ENCODE data around the gene PLA2G2D. TPM values are rescaled to one million over a fixed set of nuclear protein-coding genes. Genes with fewer than 3 reads are reported as not detected.
A peak's percentile ranks its signal among the peaks of the same experiment; 100 is the strongest.

The PLA2G2D gene
- total and polyA plus RNA-seq, 2 donors (not counting 1 experiment from before 2014, with no cell fraction given), result not detected

DNA sequence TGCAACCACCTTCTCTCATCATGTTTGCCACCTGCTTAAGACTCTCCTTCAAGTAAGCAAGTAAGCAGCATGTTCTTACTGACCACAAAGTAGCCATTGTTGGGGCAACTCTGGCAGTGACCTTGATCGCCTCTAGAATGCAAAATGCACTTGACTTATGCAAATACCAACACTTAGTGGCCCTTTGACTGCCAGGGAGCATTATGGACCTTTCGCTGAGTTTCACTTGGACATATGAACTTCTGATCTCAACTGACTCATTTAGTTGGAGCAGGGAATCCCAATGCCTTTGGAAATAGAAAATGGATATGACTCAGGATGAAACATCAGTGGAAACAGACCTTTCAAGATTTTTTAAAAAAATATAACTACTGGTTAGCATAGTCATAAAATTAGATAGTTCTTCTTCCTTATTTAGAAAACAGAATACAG, 55.5 kb downstream of the PLA2G2D start:
- TF ChIP-seq CTCF (conservative IDR thresholded peaks at IDR 0.05 in 1 of 2, IDR thresholded peaks at IDR 0.05 in 1 of 2; ENCODE audit: low read depth in 1 of 2, low read length in 2 of 2), result no peak
- Histone ChIP-seq H3K27me3 (ENCODE audit: control insufficient read depth, insufficient read depth, low read length) (no peaks in the 10 kb centered on the region), H3K4me1 (ENCODE audit: control insufficient read depth, extremely low read depth, insufficient read depth, low read length) (peaks cover 5% of the 10 kb centered on the region)

More for the DNA sequence above, 55.5 kb downstream of the PLA2G2D start:
- Histone ChIP-seq H3K79me2 (ENCODE audit: control insufficient read depth, insufficient read depth, low read length) (no peaks in the 10 kb centered on the region), H2AFZ (ENCODE audit: low read length) (no peak overlapping the region), H3K4me3 (replicated peaks in 1 of 4; ENCODE audit: control extremely low read depth in 1 of 4, insufficient read depth in 1 of 4, low read depth in 3 of 4, low read length in 4 of 4) (no peak overlapping the region), H3K9me3 (ENCODE audit: control insufficient read depth, insufficient read depth, low read depth, low read length) (no peaks in the 10 kb centered on the region), H3K9ac (ENCODE audit: insufficient read depth, low read length) (no peak overlapping the region), H4K20me1 (ENCODE audit: control insufficient read depth, extremely low read depth, insufficient read depth, low read length) (no peaks in the 10 kb centered on the region), H3K27ac (ENCODE audit: insufficient read depth, low read length) (no peak overlapping the region), H3K36me3 (ENCODE audit: control insufficient read depth, insufficient read depth, low read length) (no peaks in the 10 kb centered on the region), H3K4me2 (ENCODE audit: extremely low read depth, insufficient read depth, low read length) (no peak overlapping the region)
- DNase-seq (ENCODE audit: low read depth in 2 of 2), result peak; percentile 78 to 88

Other genes starting within 250 kb of the PLA2G2D start
- gene OTUD3, start 237.1 kb downstream of the PLA2G2D start, total RNA-seq, result 5.0 and 5.1 TPM in 2 replicates
- 2.9 and 3.0 TPM in 2 replicates for gene OTUD3, start 237.1 kb downstream of the PLA2G2D start, polyA plus RNA-seq
- gene PLA2G2E, start 195.9 kb downstream of the PLA2G2D start, total RNA-seq, result not detected in 2 replicates
- not detected in 2 replicates for gene PLA2G2E, start 195.9 kb downstream of the PLA2G2D start, polyA plus RNA-seq
- gene PLA2G2A, start 139.9 kb downstream of the PLA2G2D start, total RNA-seq, result 0.77 TPM in 1 of 2 replicates, not detected in the other
- 0.61 TPM in 1 of 2 replicates, not detected in the other for gene PLA2G2A, start 139.9 kb downstream of the PLA2G2D start, polyA plus RNA-seq
- gene PLA2G5, start 49.3 kb downstream of the PLA2G2D start, total RNA-seq, result 9.8 and 27.4 TPM in 2 replicates
- gene PLA2G5, start 49.3 kb downstream of the PLA2G2D start, polyA plus RNA-seq, result 1.1 and 7.2 TPM in 2 replicates
- gene PLA2G2F, start 19.8 kb upstream of the PLA2G2D start, total RNA-seq, result not detected in 2 replicates
- gene PLA2G2F, start 19.8 kb upstream of the PLA2G2D start, polyA plus RNA-seq, result not detected in 2 replicates
- 0.33 and 0.77 TPM in 2 replicates for gene UBXN10, start 66.6 kb upstream of the PLA2G2D start, total RNA-seq
- not detected in 2 replicates for gene UBXN10, start 66.6 kb upstream of the PLA2G2D start, polyA plus RNA-seq
- not detected in 2 replicates for gene PLA2G2C, start 67.0 kb upstream of the PLA2G2D start, total RNA-seq
- not detected in 2 replicates for gene PLA2G2C, start 67.0 kb upstream of the PLA2G2D start, polyA plus RNA-seq
- not detected in 2 replicates for gene VWA5B1, start 171.3 kb upstream of the PLA2G2D start, total RNA-seq
- gene VWA5B1, start 171.3 kb upstream of the PLA2G2D start, polyA plus RNA-seq, result not detected in 2 replicates